BLaER1 treated with 17β-estradiol and CSF1 and Interleukin-3, amounts not matched to agents 10 nM and 100 nM (cell line): ENCODE measurements around the gene BTNL8.

ENCODE experiments used
- H3K27ac ChIP-seq, 11 experiments: shearing (Covaris generic); formaldehyde crosslinking; 2 replicates each; pipeline ENCODE4 v1.8.1; 2022
- H3K27me3 ChIP-seq, 11 experiments: shearing (Covaris generic); formaldehyde crosslinking; 2 replicates each; pipeline ENCODE4 v1.8.1; 2022
- H3K36me3 ChIP-seq, 11 experiments: shearing (Covaris generic); formaldehyde crosslinking; 2 replicates each; pipeline ENCODE4 v1.8.1; 2022
- H3K4me1 ChIP-seq, 10 experiments: shearing (Covaris generic); formaldehyde crosslinking; 2 replicates each; pipeline ENCODE4 v1.8.1; 2022
- H3K4me2 ChIP-seq, 11 experiments: shearing (Covaris generic); formaldehyde crosslinking; 2 replicates each; pipeline ENCODE4 v1.8.1; 2022
- H3K4me3 ChIP-seq, 10 experiments: shearing (Covaris generic); formaldehyde crosslinking; 2 replicates each; pipeline ENCODE4 v1.8.1; 2022
- H3K9ac ChIP-seq, 11 experiments: shearing (Covaris generic); formaldehyde crosslinking; 2 replicates each; pipeline ENCODE4 v1.8.1; 2022
- H3K9me3 ChIP-seq, 11 experiments: shearing (Covaris generic); formaldehyde crosslinking; replicated peaks in 1 of 11; 2 replicates each; pipeline ENCODE4 v1.8.1; 2022
- H4K20me1 ChIP-seq, 11 experiments: shearing (Covaris generic); formaldehyde crosslinking; 2 replicates each; pipeline ENCODE4 v1.8.1; 2022
- Cebpa-rat ChIP-seq, 11 experiments: shearing (Covaris generic); IDR thresholded peaks; 2 replicates each; pipeline ENCODE4 v1.8.1; 2022

BTNL8 gene

DNA sequence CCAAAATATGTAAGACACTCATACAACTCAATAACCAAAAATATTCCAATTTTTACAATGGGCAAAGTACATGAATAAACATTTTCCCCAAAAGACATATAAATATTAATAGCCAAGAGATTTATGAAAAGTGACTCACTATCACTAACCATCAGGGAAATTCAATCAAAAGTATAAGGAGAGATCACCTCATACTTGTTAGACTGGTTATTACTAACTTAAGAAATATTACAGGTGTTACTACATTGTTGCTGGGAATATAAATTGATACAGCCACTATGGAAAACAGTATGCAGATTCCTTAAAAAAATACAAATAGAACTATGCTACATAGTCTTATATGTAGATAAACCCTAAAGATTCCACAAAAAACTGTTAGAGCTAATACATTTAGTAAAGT is 21.8 kb downstream of the BTNL8 start:
- Histone ChIP-seq H3K4me1 (peaks cover 0 to 5% (median 4%) of the 10 kb centered on the region in 10 experiments; a peak in 12 of 20 replicates), H3K9ac (no peak overlapping the region), H3K27ac (no peak overlapping the region), H3K36me3 (peaks cover 0 to 6% (median 0%) of the 10 kb centered on the region in 11 experiments; a peak in 1 of 22 replicates), H3K4me2 (no peak overlapping the region), H3K27me3 (no peaks in the 10 kb centered on the region; a peak in 1 of 22 replicates), H3K4me3 (no peak overlapping the region), H4K20me1 (no peaks in the 10 kb centered on the region), H3K9me3 (peaks cover 27 to 54% (median 42%) of the 10 kb centered on the region in 11 experiments)
- TF ChIP-seq Cebpa-rat (IDR thresholded peaks at IDR 0.05): no peak

GRCh38 chr5:180922932-180923331 is 24.0 kb downstream of the BTNL8 start:
- Histone ChIP-seq H3K27me3 (no peaks in the 10 kb centered on the region; a peak in 1 of 22 replicates), H3K9ac (no peak overlapping the region), H3K9me3 (peaks cover 42 to 70% (median 51%) of the 10 kb centered on the region in 11 experiments), H3K4me2 (no peak overlapping the region), H3K36me3 (peaks cover 0 to 6% (median 0%) of the 10 kb centered on the region in 11 experiments; a peak in 1 of 22 replicates), H4K20me1 (no peaks in the 10 kb centered on the region), H3K4me1 (peaks cover 0 to 6% (median 2%) of the 10 kb centered on the region in 10 experiments; a peak in 4 of 20 replicates), H3K4me3 (no peak overlapping the region), H3K27ac (no peak overlapping the region)
- no peak for TF ChIP-seq Cebpa-rat (IDR thresholded peaks at IDR 0.05)

DNA sequence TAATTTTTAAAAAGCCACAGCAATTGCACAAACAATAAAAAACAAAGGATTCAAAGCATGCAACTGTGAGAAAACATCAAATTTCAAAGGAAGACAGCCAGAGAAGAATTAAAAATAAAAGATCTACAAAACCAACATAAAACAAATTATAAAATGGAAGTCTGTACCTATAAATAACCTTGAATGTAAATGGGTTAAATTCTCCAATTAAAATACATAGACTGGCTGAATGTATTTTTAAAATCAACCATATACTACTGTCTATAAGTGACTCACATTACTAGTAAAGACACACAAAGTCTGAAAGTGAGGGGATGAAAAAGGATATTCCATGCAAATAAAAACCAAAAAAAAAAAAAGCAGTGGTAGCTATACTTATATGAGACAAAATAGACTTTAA is 33.7 kb downstream of the BTNL8 start:
- no peak for TF ChIP-seq Cebpa-rat (IDR thresholded peaks at IDR 0.05)
- no peak overlapping the region for H3K4me3 ChIP-seq
- no peak overlapping the region for H3K4me2 ChIP-seq
- H4K20me1 ChIP-seq: no peaks in the 10 kb centered on the region
- no peaks in the 10 kb centered on the region for H3K27me3 ChIP-seq
- peaks cover 42 to 66% (median 48%) of the 10 kb centered on the region in 11 experiments for H3K9me3 ChIP-seq
- no peak overlapping the region for H3K9ac ChIP-seq
- H3K4me1 ChIP-seq: no peaks in the 10 kb centered on the region
- H3K27ac ChIP-seq: no peak overlapping the region
- peaks cover 0 to 7% (median 0%) of the 10 kb centered on the region in 11 experiments; a peak in 2 of 22 replicates for H3K36me3 ChIP-seq

DNA sequence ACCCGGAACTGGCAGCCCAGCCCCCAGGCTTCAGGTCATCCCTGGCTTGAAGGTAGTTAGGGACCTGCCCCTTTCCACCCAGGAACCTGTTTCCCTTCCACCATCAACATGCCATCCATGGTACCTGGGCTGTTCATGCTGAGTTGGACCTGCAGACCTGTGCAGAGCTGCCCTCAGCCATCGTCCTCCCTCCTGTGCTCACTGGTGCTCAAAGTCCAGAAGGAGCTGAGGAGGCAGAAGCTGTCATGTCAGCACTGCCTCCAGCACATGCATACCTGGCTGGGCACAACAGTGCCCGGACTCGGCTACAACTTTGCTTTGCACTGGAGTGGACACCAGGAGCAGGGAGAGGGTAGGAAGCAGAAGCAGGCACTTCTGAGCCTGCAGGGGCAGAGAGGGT is 36.2 kb downstream of the BTNL8 start:
- Histone ChIP-seq H3K9ac (no peak overlapping the region), H3K4me2 (no peak overlapping the region)
- TF ChIP-seq Cebpa-rat (IDR thresholded peaks at IDR 0.05): no peak

GRCh38 chr5:180938294-180938693 is 39.3 kb downstream of the BTNL8 start:
- no peak for TF ChIP-seq Cebpa-rat (IDR thresholded peaks at IDR 0.05)
- H3K4me3 ChIP-seq: no peak overlapping the region
- no peak overlapping the region for H3K4me2 ChIP-seq
- H3K9me3 ChIP-seq: peaks cover 42 to 67% (median 59%) of the 10 kb centered on the region in 11 experiments
- no peak overlapping the region for H3K9ac ChIP-seq
- H4K20me1 ChIP-seq: no peaks in the 10 kb centered on the region
- H3K27ac ChIP-seq: no peak overlapping the region
- H3K4me1 ChIP-seq: peaks cover 0 to 16% (median 6%) of the 10 kb centered on the region in 10 experiments; a peak in 8 of 20 replicates
- H3K27me3 ChIP-seq: no peaks in the 10 kb centered on the region
- peaks cover 0 to 7% (median 0%) of the 10 kb centered on the region in 11 experiments; a peak in 2 of 22 replicates for H3K36me3 ChIP-seq

More for the DNA sequence above, 36.2 kb downstream of the BTNL8 start:
- Histone ChIP-seq H3K36me3 (peaks cover 0 to 7% (median 0%) of the 10 kb centered on the region in 11 experiments; a peak in 2 of 22 replicates), H3K27me3 (no peaks in the 10 kb centered on the region), H4K20me1 (no peaks in the 10 kb centered on the region), H3K4me3 (no peak overlapping the region), H3K4me1 (no peaks in the 10 kb centered on the region), H3K9me3 (peaks cover 54 to 89% (median 68%) of the 10 kb centered on the region in 11 experiments), H3K27ac (no peak overlapping the region)

DNA sequence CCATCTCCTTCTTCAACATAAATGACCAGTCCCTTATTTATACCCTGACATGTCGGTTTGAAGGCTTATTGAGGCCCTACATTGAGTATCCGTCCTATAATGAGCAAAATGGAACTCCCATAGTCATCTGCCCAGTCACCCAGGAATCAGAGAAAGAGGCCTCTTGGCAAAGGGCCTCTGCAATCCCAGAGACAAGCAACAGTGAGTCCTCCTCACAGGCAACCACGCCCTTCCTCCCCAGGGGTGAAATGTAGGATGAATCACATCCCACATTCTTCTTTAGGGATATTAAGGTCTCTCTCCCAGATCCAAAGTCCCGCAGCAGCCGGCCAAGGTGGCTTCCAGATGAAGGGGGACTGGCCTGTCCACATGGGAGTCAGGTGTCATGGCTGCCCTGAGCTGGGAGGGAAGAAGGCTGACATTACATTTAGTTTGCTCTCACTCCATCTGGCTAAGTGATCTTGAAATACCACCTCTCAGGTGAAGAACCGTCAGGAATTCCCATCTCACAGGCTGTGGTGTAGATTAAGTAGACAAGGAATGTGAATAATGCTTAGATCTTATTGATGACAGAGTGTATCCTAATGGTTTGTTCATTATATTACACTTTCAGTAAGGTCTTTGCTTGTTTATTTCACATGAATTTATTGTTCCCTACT is 51.5 kb downstream of the BTNL8 start:
- Histone ChIP-seq H3K27me3 (no peaks in the 10 kb centered on the region), H3K27ac (no peak overlapping the region), H3K4me2 (no peak overlapping the region), H3K4me1 (peaks cover 0 to 7% (median 0%) of the 10 kb centered on the region in 10 experiments; a peak in 1 of 20 replicates), H3K36me3 (no peaks in the 10 kb centered on the region), H4K20me1 (no peaks in the 10 kb centered on the region), H3K9ac (no peak overlapping the region), H3K4me3 (no peak overlapping the region), H3K9me3 (peaks cover 0 to 12% (median 6%) of the 10 kb centered on the region in 11 experiments; a peak in 10 of 22 replicates)
- TF ChIP-seq Cebpa-rat (IDR thresholded peaks at IDR 0.05): no peak

DNA sequence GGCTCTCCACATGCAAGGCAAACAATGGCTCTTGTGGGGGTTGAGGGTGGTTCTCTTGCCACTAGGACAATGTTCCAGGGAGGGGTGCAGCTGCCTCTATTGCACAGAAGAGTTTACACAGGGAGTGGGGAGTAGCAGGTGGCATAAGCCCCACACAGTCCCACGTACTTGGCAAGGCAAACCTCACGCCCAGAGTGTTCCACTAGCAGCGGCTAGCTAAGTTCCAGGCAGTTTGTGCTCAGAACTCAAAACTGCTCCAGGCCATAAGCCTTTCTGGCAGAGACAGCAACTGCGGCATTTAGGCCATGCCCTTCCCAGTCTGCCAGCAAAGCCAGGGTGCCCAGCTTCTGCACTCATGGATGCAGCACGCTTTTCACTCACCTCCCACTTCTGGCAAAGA is 60.7 kb downstream of the BTNL8 start:
- Histone ChIP-seq H3K36me3 (no peaks in the 10 kb centered on the region), H3K4me3 (no peak overlapping the region), H3K27ac (no peak overlapping the region), H3K27me3 (no peaks in the 10 kb centered on the region), H3K9me3 (peaks cover 0 to 4% (median 0%) of the 10 kb centered on the region in 11 experiments; a peak in 1 of 22 replicates), H3K9ac (no peak overlapping the region), H4K20me1 (no peaks in the 10 kb centered on the region), H3K4me2 (peak overlapping the region in 8 of 11 experiments; percentile 14 to 49 (median 32); a peak in 10 of 22 replicates), H3K4me1 (peaks cover 0 to 12% (median 10%) of the 10 kb centered on the region in 10 experiments; a peak in 12 of 20 replicates)
- TF ChIP-seq Cebpa-rat (IDR thresholded peaks at IDR 0.05): no peak

- no peak for TF ChIP-seq Cebpa-rat (IDR thresholded peaks at IDR 0.05)
- Histone ChIP-seq H3K27ac (no peak overlapping the region), H3K9me3 (peaks cover 0 to 4% (median 0%) of the 10 kb centered on the region in 11 experiments; a peak in 1 of 22 replicates), H3K4me1 (peaks cover 0 to 12% (median 10%) of the 10 kb centered on the region in 10 experiments; a peak in 12 of 20 replicates), H3K9ac (no peak overlapping the region), H3K36me3 (no peaks in the 10 kb centered on the region), H3K27me3 (no peaks in the 10 kb centered on the region), H4K20me1 (no peaks in the 10 kb centered on the region), H3K4me2 (peak overlapping the region in 8 of 11 experiments; percentile 14 to 49 (median 32); a peak in 13 of 22 replicates), H3K4me3 (no peak overlapping the region)
Measured at GRCh38 chr5:180960209-180960608, 61.2 kb downstream of the BTNL8 start.

DNA sequence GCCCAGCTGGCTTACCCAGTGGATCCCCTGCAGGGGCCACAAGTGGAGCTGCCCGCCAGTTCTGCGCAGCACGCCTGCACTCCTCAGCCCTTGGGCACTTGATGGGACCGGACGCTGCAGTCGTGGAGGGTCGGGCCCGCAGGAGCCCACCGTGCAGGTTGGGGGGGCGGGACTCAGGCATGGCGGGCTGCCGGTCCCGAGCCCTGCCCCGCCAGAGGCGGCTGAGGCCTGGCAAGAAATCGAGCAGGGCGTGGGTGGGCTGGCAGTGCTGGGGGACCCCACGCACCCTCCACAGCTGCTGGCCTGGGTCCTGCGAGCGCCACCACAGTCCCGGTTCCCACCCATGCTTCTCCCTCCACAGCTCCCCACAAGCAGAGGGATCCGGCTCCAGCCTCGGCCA is 70.4 kb downstream of the BTNL8 start:
- H3K9ac ChIP-seq: no peak overlapping the region
- H3K27me3 ChIP-seq: no peaks in the 10 kb centered on the region
- no peak overlapping the region for H3K4me3 ChIP-seq
- no peaks in the 10 kb centered on the region for H4K20me1 ChIP-seq
- TF ChIP-seq Cebpa-rat (IDR thresholded peaks at IDR 0.05): no peak
- H3K27ac ChIP-seq: no peak overlapping the region
- no peak overlapping the region for H3K4me2 ChIP-seq
- H3K9me3 ChIP-seq: peaks cover 0 to 20% (median 8%) of the 10 kb centered on the region in 11 experiments; a peak in 13 of 22 replicates
- no peaks in the 10 kb centered on the region for H3K4me1 ChIP-seq
- H3K36me3 ChIP-seq: no peaks in the 10 kb centered on the region
